HEK293 (cell line): ENCODE results near the gene TGFB1I1.

Source experiments
- CTCF ChIP-seq: fragments of 450-650 bp; formaldehyde crosslinking; IDR thresholded peaks from 2 replicates; pipeline ENCODE4 v1.5.1; 2016; ENCODE audit warnings: missing biosample characterization, missing genetic modification characterization
- REPIN1 ChIP-seq: fragments of 450-650 bp; formaldehyde crosslinking; IDR thresholded peaks from 2 replicates; pipeline ENCODE4 v1.5.1; 2017; ENCODE audit warnings: missing biosample characterization, missing genetic modification characterization, low read depth
- SCRT2 ChIP-seq: fragments of 450-650 bp; formaldehyde crosslinking; IDR thresholded peaks from 2 replicates; pipeline ENCODE4 v1.5.1; 2016; ENCODE audit warnings: missing biosample characterization, missing genetic modification characterization
- TRIM28 ChIP-seq: IDR thresholded peaks from 2 replicates; pipeline ENCODE4 v1.6.1; 2011; ENCODE audit warnings: low read length, control low read depth, borderline replicate concordance
- ZNF133 ChIP-seq: fragments of 450-650 bp; formaldehyde crosslinking; IDR thresholded peaks from 2 replicates; pipeline ENCODE4 v1.5.1; 2016; ENCODE audit warnings: missing biosample characterization, missing genetic modification characterization
- ZNF155 ChIP-seq: fragments of 450-650 bp; formaldehyde crosslinking; IDR thresholded peaks from 2 replicates; pipeline ENCODE4 v1.5.1; 2016; ENCODE audit warnings: missing biosample characterization, missing genetic modification characterization
- ZNF302 ChIP-seq: fragments of 450-650 bp; formaldehyde crosslinking; IDR thresholded peaks from 2 replicates; pipeline ENCODE4 v1.5.1; 2016; ENCODE audit warnings: missing biosample characterization, missing genetic modification characterization, low read depth
- ZNF449 ChIP-seq: fragments of 450-650 bp; formaldehyde crosslinking; IDR thresholded peaks from 2 replicates; pipeline ENCODE4 v1.5.1; 2017; ENCODE audit warnings: missing biosample characterization, mild to moderate bottlenecking, missing genetic modification characterization, moderate library complexity
- ZNF513 ChIP-seq: fragments of 450-650 bp; IDR thresholded peaks from 2 replicates; pipeline ENCODE4 v1.5.1; 2018; ENCODE audit warnings: missing biosample characterization, missing genetic modification characterization
- ZNF548 ChIP-seq: fragments of 450-650 bp; formaldehyde crosslinking; IDR thresholded peaks from 2 replicates; pipeline ENCODE4 v1.5.1; 2016; ENCODE audit warnings: missing biosample characterization, missing genetic modification characterization
- ZSCAN18 ChIP-seq: fragments of 450-650 bp; formaldehyde crosslinking; IDR thresholded peaks from 2 replicates; pipeline ENCODE4 v1.5.1; 2016; ENCODE audit warnings: missing biosample characterization, missing genetic modification characterization

GRCh38 chr16:31525113-31525512, 53.2 kb downstream of the TGFB1I1 start:
- TF ChIP-seq CTCF (tag by site-specific recombination) (no peak), ZNF513 (tag by site-specific recombination) (no peak), ZNF133 (no peak), ZNF548 (tag by site-specific recombination) (no peak), REPIN1 (tag by site-specific recombination) (no peak), ZNF449 (tag by site-specific recombination) (no peak), ZSCAN18 (tag by site-specific recombination) (no peak), ZNF302 (no peak), TRIM28 (no peak), ZNF155 (tag by site-specific recombination) (no peak), SCRT2 (tag by site-specific recombination) (no peak)
